NCI-H2107 treated with DMSO at 0.1 percent for 48 hours (cell line): ENCODE results near the gene SPATS2L.

Source experiments
- DNase-seq: peaks from one replicate; lab custom pipeline; 2025; ENCODE audit not compliant: unreplicated experiment; lab: John Stamatoyannopoulos, UW

SPATS2L gene

DNA sequence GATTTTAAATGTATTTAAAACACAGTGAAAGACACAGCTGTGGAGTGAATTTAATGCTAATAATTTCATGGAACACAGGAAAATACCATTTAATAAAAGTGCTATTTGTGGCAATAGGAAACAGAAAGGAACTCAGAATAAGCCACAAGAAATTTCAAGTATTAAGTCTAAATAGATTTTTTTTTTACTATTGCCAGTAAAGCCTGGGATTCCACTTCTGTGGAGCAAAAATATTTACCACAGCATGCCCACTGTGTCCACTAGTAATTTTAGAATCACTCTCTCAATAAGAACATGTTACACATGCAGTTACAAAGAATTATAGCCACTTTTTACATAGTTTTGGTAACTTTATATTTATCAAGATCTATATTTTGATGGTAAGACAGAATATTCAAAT is 186.2 kb downstream of the SPATS2L start:
- DNase-seq, result no peak

DNA sequence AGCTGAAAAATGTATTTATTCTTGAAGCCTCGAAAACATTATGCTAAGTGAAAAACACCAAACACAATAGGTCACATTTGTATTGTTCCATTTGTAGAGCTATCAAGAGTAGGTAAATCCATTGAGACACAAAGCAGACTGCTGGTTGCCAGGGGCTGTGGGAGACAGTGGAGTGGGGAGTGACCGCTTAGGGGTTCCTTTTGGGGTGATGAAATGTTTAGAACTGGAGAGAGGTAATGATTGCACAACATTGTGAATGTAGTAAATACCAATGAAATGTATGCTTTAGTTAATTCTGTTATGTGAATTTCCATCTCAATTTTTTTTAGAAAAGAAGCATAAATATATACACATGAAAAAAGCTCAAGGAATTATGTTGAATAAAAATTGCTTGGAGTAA is 187.6 kb downstream of the SPATS2L start:
- no peak for DNase-seq

DNA sequence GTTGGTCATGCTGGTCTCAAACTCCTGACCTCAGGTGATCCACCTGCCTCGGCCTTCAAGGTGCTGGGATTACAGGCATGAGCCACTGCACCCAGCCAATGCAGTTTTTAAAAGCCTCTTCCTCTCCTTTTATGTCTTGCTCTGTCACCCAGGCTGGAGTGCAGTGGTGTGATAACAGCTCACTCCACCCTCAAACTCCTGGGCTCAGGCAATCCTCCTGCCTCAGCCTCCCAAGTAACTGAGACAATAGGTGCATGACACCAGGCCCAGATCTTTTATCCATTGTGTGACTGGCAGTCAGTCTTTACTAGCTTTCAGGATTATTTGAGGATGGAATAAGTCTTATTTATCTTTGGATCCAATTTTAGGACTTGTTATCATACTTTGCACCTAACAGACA is 190.2 kb downstream of the SPATS2L start:
- DNase-seq, result no peak

DNA sequence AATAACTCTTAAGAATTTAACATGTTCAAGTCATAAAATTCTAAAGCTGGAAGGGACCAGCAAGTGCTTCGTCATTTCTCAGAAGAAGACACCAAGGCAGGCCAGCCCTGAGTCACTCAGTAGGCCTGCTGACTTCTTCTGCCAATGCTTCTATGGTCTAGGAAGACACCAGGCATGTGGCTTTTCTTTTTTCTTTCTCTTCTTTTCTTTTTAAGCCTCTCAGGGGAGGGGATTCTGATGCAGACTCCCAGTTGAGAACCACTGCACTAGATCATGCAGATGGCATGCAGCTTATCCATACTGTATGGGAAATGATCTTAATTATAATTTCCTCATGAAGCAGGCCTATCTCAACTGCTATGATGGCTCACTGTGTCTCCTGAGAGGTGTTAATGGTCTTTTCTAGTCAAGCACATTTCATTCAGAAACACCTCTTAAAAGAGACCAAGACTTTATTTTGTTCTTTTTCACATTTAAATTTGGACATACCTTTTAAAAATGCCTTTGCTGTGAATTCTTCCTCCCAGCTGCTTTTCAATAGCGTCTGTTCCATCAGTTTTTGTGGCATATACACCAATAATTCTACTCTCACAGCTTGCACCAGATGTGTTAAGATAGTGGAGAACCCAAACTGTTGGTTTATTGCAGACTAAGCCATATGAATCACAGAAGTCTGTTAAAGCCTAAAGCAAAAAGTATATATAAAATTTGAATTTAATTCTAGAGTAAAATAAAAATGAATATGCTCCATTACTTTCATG is 192.1 kb downstream of the SPATS2L start:
- DNase-seq, result no peak

DNA sequence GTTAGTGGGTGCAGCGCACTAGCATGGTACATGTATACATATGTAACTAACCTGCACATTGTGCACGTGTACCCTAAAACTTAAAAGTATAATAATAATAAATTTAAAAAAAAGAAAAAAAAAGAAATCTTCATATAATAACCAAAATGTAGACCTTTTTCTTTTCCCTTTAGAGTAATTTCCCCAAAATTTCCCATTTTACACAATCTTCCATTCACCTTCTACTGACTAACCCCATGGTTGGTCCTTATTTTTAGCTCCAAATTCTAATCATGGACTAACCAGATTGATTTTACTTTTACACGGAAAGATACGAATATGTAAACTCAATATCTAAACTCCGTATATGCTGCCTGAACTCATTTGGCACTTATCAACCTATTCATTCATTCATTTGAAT is 195.7 kb downstream of the SPATS2L start:
- DNase-seq, result no peak

DNA sequence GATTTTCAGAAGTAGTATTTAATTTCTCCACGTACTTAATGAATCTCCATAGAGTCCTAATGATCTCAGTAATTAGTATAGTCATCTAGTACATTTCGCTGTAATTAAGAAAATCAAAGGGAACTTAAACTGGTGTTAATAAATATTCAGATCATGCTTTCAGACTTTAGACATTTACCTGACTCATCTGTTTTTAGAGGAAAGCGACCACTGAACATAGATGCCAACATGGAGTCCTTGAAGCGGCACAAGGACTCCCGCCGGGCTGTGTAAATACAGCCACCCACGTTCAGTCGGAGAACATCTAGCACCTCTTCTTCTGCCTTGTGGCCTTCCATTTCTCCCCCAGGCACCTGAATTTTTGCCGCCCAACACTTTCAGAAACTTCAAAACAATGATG is 200.2 kb downstream of the SPATS2L start:
- no peak for DNase-seq

DNA sequence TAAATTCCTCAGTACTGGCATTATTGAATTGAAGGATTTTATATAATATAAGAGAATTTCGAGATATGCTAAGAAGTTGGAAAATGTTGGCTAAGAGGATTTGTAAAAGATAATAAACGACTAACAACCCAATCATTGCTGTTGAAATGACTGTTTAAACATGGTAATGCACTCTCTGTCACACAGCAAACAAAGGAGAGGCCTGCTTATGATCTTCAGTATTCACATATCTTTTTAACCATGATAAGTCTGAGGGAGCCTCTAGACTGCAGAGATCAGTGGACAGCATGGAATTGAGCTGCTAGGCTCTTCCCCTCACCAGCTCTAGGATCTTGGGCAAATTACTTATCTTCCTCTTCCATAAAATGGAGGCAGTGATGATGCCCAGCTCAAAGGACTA is 200.7 kb downstream of the SPATS2L start:
- DNase-seq, result no peak

DNA sequence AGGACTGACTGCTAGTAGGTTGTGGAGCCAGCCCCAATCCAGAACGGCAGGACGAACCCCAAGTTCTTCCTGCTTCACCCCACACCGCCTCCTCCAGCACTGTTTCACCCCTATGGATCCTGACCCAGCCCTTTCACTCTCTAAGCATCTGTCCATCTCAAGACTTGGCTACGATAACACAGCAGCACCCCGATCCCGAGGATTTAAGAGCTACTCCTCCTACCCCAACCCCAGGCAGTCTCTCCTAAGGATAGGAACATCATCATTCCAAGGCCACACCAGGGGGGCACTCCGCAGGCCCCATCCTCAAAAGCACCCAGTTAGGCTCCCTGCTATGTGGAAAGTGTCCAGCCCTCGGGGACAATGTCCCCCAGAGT is 202.7 kb downstream of the SPATS2L start:
- DNase-seq, result no peak

DNA sequence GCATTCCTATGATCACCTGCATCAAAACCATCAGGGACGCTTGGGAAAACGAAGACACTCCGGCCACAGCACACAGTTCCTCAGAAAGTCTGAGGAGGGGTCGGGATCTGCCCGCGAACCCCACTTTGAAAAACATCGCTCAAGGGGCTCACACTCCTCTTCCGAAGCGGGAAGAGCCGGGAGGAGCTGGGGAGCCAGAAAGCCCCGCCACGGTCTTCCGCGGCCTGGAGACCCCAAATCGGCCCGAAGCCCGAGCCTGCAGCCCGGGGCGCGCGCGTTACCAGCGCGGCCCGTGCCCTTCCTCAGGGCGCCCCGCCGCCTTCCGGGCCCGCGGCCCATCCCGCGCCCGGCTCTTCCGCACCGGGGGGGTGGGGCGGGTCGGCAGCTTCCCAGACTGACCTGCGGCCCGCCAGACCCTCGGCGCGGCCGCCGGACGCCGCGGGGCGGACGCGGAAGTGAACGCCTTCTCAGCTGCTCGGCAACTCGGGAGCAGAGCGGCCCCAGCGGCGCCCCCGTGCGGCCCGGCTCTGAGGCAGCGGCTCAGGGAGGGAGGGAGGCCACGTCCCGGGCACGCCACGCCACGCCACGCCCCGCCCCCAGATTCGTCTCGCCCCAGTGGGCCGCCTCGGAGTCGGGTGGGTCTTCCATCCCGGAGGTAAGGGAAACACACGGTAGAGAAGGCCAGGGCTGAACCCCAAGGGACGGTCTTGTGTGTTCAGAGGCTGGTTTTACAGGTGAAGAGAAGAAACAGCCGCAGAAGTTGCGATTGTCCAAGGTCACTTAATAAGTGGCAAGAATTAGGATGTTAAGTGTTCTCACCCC is 203.3 kb downstream of the SPATS2L start, which contains the start of gene KCTD18:
Gene KCTD18, minus strand, starts transcription at position 457 of the 822 bp plus-strand sequence. CDS start 3,052 bp downstream, outside the sequence.
- DNase-seq, result peak; percentile 43

DNA sequence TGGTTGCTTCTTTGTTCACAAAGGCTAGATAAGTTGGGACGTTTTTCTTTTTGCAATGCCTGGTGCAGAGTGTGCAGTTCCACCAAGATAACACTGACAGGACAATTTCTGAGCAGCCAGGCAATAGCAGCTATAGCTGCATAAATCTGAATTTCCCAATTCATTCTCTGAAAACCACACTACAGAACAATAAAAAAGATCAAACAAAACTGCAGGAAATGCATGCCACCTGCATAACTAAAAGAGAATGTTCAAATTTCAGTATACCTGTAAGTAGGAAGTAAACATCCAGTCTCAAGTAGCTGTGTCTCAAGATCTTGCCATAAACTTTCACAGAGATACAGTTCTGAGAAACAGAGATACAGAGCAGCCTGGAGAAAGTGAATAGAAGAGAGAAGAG is 208.7 kb downstream of the SPATS2L start:
- no peak for DNase-seq

DNA sequence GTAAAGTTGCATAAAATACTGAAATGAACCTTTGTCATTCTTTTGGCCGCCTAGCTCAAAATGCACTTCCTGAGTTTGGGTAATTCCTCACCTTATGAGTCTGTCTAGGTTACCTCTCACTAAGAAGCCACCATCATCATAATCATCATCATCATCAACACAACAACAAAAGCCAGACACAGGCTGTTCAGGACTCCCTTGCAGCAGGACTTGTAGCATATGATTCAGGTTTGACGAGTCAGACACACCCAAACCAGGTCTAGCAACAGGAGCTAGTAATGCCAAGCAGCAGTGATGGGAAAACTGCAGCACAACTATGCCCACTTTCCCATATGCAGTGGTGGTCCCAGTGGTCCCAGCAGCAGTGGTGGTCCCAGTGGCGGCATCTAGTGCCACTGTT is 216.7 kb downstream of the SPATS2L start:
- DNase-seq, result no peak

DNA sequence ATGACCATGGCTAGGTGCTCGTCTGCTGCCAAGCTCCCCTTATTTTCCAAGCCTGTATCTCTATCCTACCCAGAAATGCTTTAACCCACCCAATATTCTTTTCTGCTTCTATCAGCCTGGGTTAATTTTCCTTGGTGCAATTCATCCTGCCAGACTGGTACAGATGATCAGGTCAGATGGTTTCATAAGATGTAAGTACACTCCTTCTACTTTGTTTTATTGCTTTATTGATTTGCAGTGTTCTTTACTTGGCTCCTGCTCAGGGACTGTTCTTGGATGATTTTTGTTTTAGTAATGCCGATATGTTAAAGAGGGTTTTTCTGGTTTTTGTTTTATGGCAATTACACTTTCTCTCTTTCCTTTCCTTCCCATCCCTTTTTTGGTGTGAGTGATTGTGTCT is 217.1 kb downstream of the SPATS2L start:
- no peak for DNase-seq

DNA sequence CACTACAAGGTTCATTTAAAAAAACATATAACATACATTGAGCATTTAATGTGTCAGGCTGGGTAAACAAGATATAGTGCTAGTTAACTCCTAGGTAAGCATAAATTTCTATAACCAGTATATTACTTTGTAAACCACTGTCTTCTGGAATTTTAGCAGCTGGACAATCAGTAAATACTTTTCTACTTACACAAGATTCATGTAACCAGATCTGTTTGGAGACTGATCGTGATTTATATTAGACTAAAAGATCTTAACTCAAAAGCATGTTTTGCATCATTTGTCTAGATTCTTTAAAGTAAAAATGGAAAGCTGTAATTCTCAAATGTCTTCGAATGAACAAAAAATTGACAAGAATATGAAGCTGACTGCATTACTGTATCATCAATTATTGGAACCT is 218.6 kb downstream of the SPATS2L start:
- no peak for DNase-seq

DNA sequence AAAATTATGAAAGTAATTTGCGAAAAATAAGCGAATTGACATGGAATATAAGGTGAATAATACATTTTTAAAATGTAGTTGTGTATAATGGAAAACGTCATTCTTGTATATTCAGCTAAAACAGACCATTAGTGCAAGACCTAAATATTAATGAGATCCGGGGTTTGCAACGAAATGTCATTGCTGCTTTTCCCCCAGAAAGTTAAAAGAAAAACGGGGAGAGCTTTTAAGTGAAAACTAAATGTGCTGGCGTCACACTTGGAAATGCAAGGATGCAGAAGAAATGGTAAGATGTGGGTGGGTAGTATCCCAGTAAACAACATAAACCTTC is 219.0 kb downstream of the SPATS2L start:
- no peak for DNase-seq

DNA sequence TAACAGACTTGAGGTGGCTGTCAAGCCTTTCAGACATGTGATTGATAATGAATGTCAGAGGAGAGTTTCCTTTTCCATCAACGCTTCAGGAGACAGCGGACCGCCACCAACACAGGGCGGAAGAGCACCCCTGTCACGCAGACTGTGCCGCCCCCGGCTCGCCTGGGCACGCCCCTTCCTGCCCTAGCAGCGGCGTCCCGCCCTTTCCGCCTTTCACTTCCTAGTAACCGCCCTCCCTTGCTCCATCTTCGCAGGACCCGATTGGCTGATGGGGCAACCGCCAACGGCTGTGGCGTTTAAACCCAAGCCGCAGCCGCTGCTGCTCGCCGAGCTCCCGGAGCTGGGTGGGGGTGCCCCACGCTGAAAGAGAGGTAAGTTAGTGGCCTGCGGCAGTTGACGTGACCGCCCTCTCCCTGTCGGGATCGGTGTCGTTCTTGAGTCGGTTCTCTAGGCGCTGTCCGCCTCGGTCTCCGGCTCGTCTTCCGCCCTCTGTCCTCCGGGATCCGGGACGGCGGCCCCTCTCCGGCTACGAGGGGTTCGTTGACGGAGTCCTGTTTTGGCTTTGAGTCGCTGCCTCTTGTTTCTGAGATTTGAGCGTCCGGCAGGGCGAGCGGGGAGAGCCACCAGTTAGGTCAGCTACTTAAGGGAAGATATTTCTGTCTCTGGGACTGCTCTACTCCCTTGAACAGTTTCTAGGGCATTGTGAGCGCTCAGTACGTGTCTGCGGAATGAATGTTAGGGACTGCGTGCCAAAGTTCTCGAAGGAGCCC is 219.6 kb downstream of the SPATS2L start, which contains the start of gene SGO2:
Gene SGO2, plus strand, starts transcription at position 326 of the 770 bp plus-strand sequence. CDS start 6,769 bp downstream, outside the sequence.
- DNase-seq, result peak; percentile 87

DNA sequence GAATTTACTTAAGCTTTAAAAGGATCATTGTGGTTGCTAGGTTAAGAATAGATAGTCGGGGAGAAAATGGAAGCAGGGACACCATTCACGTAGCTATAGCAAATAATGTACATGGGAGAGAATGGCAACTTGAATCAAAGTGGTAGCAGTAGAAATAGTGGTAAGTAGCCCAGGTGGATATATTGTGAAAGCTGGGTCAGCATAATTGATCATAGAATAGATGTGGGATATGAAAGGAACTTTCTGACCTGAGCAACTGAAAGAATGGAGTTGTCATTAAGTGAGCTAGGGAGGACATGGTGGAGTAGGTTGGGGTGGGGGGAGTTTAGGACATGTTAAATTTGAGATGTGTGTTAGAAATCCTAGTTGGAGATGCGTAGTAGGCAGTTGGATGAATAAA is 221.7 kb downstream of the SPATS2L start:
- DNase-seq, result no peak
